ENCODE results near the gene DBET. TPM values are rescaled to one million over a fixed set of nuclear protein-coding genes. Genes with fewer than 3 reads are reported as not detected.
A peak's percentile ranks its signal among the peaks of the same experiment; 100 is the strongest.

DBET gene
- total and polyA plus RNA-seq, 12 donors = not detected

- peaks cover 0 to 5% (median 0%) of the 10 kb centered on the region in 11 donors for H3K9me3 ChIP-seq
- WGBS, 2 donors = 15 to 17% methylated on average over 43 of the region's 43 CpGs
- peaks cover 0 to 34% (median 18%) of the 10 kb centered on the region in 9 donors for H3K4me1 ChIP-seq
- peaks cover 19 to 99% (median 98%) of the 10 kb centered on the region in 7 donors for H3K27me3 ChIP-seq
- no peak overlapping the region for H3K27ac ChIP-seq
- no peaks in the 10 kb centered on the region for H3K36me3 ChIP-seq
- no peak for TF ChIP-seq CTCF (IDR thresholded peaks at IDR 0.05)
- ATAC-seq (no peak), DNase-seq (no peak)
- intact Hi-C loops (cut with DNase I) = no loop called here
- H3K4me3 ChIP-seq = peak overlapping the region in 4 of 10 donors; percentile 6 to 16 (median 12)
These were observed 47.7 kb upstream of the DBET start for GRCh38 chr4:190016369-190017289.

GRCh38 chr4:190017357-190018200 is 46.7 kb upstream of the DBET start:
- Histone ChIP-seq H3K4me1 (peaks cover 0 to 34% (median 18%) of the 10 kb centered on the region in 9 donors), H3K4me3 (peak overlapping the region in 5 of 10 donors; percentile 6 to 16 (median 10))
- 2% methylated on average over 61 to 62 of the region's 62 CpGs for WGBS, 2 donors

GRCh38 chr4:190018201-190018920 is 45.9 kb upstream of the DBET start:
- no peaks in the 10 kb centered on the region for H3K36me3 ChIP-seq
- no peak overlapping the region for H3K27ac ChIP-seq
- intact Hi-C loops (cut with DNase I) = no loop called here
- peaks cover 0 to 37% (median 18%) of the 10 kb centered on the region in 9 donors for H3K4me1 ChIP-seq
- ATAC-seq (no peak), DNase-seq (no peak)
- 7% methylated on average over 38 of the region's 38 CpGs for WGBS, 2 donors
- H3K4me3 ChIP-seq = no peak overlapping the region
- H3K27me3 ChIP-seq = peaks cover 19 to 92% (median 87%) of the 10 kb centered on the region in 7 donors
- H3K9me3 ChIP-seq = peaks cover 0 to 5% (median 0%) of the 10 kb centered on the region in 11 donors
- TF ChIP-seq CTCF (IDR thresholded peaks at IDR 0.05) = no peak

More at GRCh38 chr4:190017357-190018200, 46.7 kb upstream of the DBET start:
- H3K36me3 ChIP-seq = no peaks in the 10 kb centered on the region
- DNase-seq = no peak
- no peak for TF ChIP-seq CTCF (IDR thresholded peaks at IDR 0.05)
- peaks cover 0 to 5% (median 0%) of the 10 kb centered on the region in 11 donors for H3K9me3 ChIP-seq
- H3K27ac ChIP-seq = no peak overlapping the region
- intact Hi-C loops (cut with DNase I) = no loop called here
- H3K27me3 ChIP-seq = peaks cover 19 to 95% (median 91%) of the 10 kb centered on the region in 7 donors
- ATAC-seq = no peak
